ENCODE measurements around the gene IQSEC1.

IQSEC1 gene

DNA sequence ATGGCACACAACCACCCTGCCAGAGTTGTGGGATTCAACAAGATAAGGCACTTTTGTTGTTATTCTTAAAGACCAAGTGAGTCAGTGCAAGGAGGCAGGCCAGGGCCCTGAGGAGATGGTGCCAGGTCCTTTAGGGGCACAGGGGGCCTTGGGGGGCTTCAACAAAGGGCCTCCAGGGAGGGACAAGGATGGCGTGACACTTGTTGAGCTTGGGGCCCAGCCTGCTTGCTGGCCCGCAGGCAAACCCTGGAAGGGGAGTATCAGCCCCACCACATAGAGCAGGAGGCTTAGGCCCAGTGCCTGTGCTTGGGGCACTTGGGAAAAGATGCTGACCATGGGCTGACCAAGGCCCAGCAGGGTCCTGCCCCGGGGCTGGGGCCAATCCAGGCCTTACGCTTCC is 5.5 kb downstream of the IQSEC1 start:
- TF ChIP-seq, protein P1, sequence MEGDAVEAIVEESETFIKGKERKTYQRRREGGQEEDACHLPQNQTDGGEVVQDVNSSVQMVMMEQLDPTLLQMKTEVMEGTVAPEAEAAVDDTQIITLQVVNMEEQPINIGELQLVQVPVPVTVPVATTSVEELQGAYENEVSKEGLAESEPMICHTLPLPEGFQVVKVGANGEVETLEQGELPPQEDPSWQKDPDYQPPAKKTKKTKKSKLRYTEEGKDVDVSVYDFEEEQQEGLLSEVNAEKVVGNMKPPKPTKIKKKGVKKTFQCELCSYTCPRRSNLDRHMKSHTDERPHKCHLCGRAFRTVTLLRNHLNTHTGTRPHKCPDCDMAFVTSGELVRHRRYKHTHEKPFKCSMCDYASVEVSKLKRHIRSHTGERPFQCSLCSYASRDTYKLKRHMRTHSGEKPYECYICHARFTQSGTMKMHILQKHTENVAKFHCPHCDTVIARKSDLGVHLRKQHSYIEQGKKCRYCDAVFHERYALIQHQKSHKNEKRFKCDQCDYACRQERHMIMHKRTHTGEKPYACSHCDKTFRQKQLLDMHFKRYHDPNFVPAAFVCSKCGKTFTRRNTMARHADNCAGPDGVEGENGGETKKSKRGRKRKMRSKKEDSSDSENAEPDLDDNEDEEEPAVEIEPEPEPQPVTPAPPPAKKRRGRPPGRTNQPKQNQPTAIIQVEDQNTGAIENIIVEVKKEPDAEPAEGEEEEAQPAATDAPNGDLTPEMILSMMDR (IDR thresholded peaks at IDR 0.05; ENCODE audit: low read depth, low read length) = no peak
- H3K4me3 ChIP-seq (replicated peaks in 1 of 2; ENCODE audit: low read depth in 2 of 2, low read length in 2 of 2) = no peak overlapping the region

DNA sequence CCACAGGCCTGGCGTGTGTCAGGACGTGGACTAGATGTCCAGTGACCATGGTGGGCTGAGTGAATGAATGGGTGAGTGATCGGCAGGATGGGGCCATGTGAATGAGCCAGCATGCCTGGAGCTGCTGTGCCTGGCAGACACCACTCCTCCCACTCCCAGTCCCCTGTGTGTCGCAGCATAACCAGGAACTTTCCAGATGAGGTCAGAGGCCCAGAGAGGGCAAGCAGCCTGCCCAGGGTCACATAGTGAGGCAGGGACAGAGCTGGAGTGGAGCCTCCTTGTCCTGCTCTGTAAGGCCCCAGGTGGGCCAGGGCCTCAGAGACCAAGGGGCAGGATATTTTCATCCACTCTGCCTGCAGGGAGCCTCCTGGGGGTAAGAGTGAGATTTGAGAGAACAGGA is 6.4 kb downstream of the IQSEC1 start:
- no peak for DNase-seq (ENCODE audit: low read depth in 2 of 2)
- TF ChIP-seq, protein P1 (IDR thresholded peaks at IDR 0.05; ENCODE audit: low read depth, low read length) = no peak
- no peak overlapping the region for H3K4me3 ChIP-seq (replicated peaks in 1 of 2; ENCODE audit: low read depth in 2 of 2, low read length in 2 of 2)

More for the DNA sequence above, 5.5 kb downstream of the IQSEC1 start:
- DNase-seq (ENCODE audit: low read depth in 2 of 2) = no peak

- no peak overlapping the region for H3K4me3 ChIP-seq (replicated peaks in 1 of 2; ENCODE audit: low read depth in 2 of 2, low read length in 2 of 2)
- DNase-seq (ENCODE audit: low read depth in 2 of 2) = no peak
- TF ChIP-seq, protein P1 (IDR thresholded peaks at IDR 0.05; ENCODE audit: low read depth, low read length) = no peak
These were observed 7.0 kb downstream of the IQSEC1 start for GRCh38 chr3:13066236-13066635.

- TF ChIP-seq, protein P1 (IDR thresholded peaks at IDR 0.05; ENCODE audit: low read depth, low read length) = no peak
- H3K4me3 ChIP-seq (replicated peaks in 1 of 2; ENCODE audit: low read depth in 2 of 2, low read length in 2 of 2) = no peak overlapping the region
- DNase-seq (ENCODE audit: low read depth in 2 of 2) = no peak
These were observed 7.5 kb downstream of the IQSEC1 start for GRCh38 chr3:13065727-13066126.

GRCh38 chr3:13064964-13065363 is 8.3 kb downstream of the IQSEC1 start:
- DNase-seq (ENCODE audit: low read depth in 2 of 2) = no peak
- H3K4me3 ChIP-seq (replicated peaks in 1 of 2; ENCODE audit: low read depth in 2 of 2, low read length in 2 of 2) = no peak overlapping the region
- TF ChIP-seq, protein P1 (IDR thresholded peaks at IDR 0.05; ENCODE audit: low read depth, low read length) = no peak

DNA sequence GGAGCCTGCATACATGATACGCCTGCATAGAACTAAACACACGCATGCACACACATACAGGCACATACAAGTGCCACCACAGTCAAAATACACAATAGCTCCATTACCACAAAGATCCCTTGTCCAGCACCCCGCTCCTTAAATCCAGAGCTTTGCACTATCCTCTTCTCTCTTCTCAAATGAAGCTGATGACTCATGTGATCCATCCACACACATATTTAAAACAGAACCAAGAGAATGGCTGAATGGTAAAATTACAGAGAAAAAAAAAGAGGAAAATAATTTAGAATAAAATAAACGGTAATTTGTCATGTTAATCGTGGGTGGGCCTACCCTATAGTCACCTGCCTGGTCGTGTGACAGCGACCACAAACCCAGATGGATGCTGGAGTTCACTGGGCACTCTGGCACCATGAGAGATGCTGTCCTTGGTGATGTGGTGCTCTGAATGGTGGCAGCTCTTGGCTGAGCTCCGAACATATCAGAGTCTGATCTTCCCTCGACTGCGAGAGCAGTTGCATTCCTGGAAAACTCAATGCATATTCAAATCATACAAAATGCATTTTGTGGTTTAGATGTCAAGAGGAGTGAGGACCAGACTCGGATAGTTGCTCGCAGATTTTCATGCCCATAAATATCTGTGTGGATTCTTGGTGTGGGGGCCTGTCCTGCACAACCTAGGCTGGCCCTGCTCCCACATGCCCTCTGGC is 8.9 kb downstream of the IQSEC1 start:
- H3K4me3 ChIP-seq (replicated peaks in 1 of 2; ENCODE audit: low read depth in 2 of 2, low read length in 2 of 2) = no peak overlapping the region
- no peak for DNase-seq (ENCODE audit: low read depth in 2 of 2)
- TF ChIP-seq, protein P1 (IDR thresholded peaks at IDR 0.05; ENCODE audit: low read depth, low read length) = no peak

DNA sequence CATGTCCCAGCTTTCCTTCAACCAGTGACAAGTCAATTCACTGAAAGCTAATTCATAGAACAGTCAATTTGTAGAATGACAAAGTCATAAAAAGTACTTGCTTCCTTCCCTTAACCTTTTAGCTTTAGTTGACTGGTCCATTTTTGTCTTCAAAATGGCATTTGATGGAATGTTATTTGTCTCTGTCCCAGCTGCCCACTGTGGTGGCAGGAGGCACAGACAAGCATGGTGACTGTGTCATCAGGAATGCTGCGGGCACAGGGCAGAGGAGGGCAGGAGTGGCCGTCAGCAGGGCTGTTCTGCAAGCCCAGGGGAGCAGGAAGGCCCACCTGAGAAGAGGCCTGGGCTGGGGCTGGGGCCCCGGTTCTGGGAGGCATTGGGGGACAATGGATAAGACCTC is 10.0 kb downstream of the IQSEC1 start:
- TF ChIP-seq, protein P1 (IDR thresholded peaks at IDR 0.05; ENCODE audit: low read depth, low read length) = no peak
- no peak for DNase-seq (ENCODE audit: low read depth in 2 of 2)
- H3K4me3 ChIP-seq (replicated peaks in 1 of 2; ENCODE audit: low read depth in 2 of 2, low read length in 2 of 2) = no peak overlapping the region

All from cardiac fibroblast (primary cell).